Kidney (tissue), 14 donors: ENCODE data around the gene C4BPA. TPM values are rescaled to one million over a fixed set of nuclear protein-coding genes. Genes with fewer than 3 reads are reported as not detected.

Source experiments
- DNase-seq, 5 donors: peaks; one replicate each; pipeline ENCODE4 v3.0.0-alpha.2; 2013 to 2020
- FAIRE-seq: peaks from 2 replicates; lab custom pipeline; 2012; peaks lifted over from hg19 to GRCh38; lab: Jason Lieb, UNC
- H3K27ac ChIP-seq, 2 donors: one replicate each; pipeline ENCODE4 v1.7.0; 2013; ENCODE audit warnings: low read depth in 2 of 2, low read length in 2 of 2, inconsistent platforms in 1 of 2
- H3K27me3 ChIP-seq: one replicate; pipeline ENCODE4 v1.7.1; 2013; ENCODE audit warnings: low read length, inconsistent platforms; ENCODE audit not compliant: control insufficient read depth, insufficient read depth
- H3K36me3 ChIP-seq, 3 donors: one replicate each; pipeline versions ENCODE4 v1.7.0 to v1.7.1; 2013; ENCODE audit warnings: low read length in 3 of 3, control low read depth in 1 of 3, inconsistent platforms in 1 of 3; ENCODE audit not compliant: insufficient read depth in 3 of 3, control insufficient read depth in 2 of 3
- H3K4me1 ChIP-seq, 3 donors: one replicate each; pipeline versions ENCODE4 v1.7.0 to v1.7.1; 2013; ENCODE audit warnings: low read length in 3 of 3, inconsistent platforms in 1 of 3, low read depth in 1 of 3; ENCODE audit not compliant: control insufficient read depth in 2 of 3, insufficient read depth in 2 of 3
- H3K4me3 ChIP-seq, 3 donors: one replicate each; pipeline versions ENCODE4 v1.7.0 to v1.8.1; 2013; ENCODE audit warnings: low read length in 3 of 3, control low read depth in 1 of 3, inconsistent platforms in 1 of 3
- H3K9ac ChIP-seq, 3 donors: one replicate each; pipeline versions ENCODE4 v1.7.0 to v1.7.1; 2013; ENCODE audit warnings: low read length in 3 of 3, control low read depth in 1 of 3, inconsistent platforms in 1 of 3
- H3K9me3 ChIP-seq, 3 donors: one replicate each; pipeline versions ENCODE4 v1.7.0 to v1.7.1; 2013; ENCODE audit warnings: low read length in 3 of 3, control low read depth in 1 of 3, inconsistent platforms in 1 of 3; ENCODE audit not compliant: control insufficient read depth in 2 of 3, insufficient read depth in 1 of 3
- intact Hi-C: fragments of 100-400 bp; cut with DNase I; formaldehyde crosslinking; loops from one replicate; pipeline ENCODE4 v1.11.1; 2022
- polyA plus RNA-seq: library from polyadenylated mRNA; stranded (reverse); fragments of 350-450 nt; fragmentation: Illumina TruSeq; extraction: RNeasy Lipid Tissue Mini Kit (QIAGEN cat#74804); gene quantifications from one replicate; pipeline ENCODE4 v1.2.3, GENCODE V29; 2014; ENCODE audit warnings: low read depth, low replicate concordance; ENCODE audit not compliant: insufficient read depth
- total RNA-seq: library from RNA; stranded (reverse); fragmentation: NEBNext Ultra II Directional; extraction: Animal tissue kit (Norgen Biotek cat#: 25700); gene quantifications from one replicate; pipeline ENCODE4 v1.2.1, GENCODE V29; 2021
- TF ChIP-seq, protein P1 (sequence below): IDR thresholded peaks from 3 replicates; pipeline ENCODE4 v1.5.1; 2012; ENCODE audit warnings: mild to moderate bottlenecking, moderate library complexity, borderline replicate concordance; ENCODE audit not compliant: insufficient read depth; ENCODE audit errors: extremely low read depth
- donor health status: control.
- donor health status: control.
- donor health status: control.
- donor health status: control.
- donor health status: control.
- donor health status: DM: yes; HTN: yes; CAD: no.
- donor health status: Normal renal cell carcinoma (clear cell type).

Gene C4BPA
- total and polyA plus RNA-seq, 2 donors from 2014 or later: 45.7 TPM; not detected in 1

DNA sequence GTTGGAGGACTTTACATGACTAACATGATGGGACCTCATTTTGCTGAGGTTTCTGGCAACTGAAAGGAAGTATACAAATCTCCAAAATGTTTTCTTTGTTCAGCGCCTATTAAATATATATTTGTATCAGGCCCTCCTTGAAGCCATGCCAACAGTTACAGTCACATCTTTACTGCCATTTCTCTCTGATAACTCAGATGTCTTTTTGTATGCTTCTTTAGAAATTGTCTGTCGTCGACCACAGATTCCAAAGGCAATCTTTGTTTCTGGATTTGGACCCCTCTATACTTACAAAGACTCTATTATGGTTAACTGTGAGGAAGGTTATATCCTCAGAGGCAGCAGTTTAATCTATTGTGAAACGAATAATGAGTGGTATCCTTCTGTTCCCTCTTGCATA is 69.4 kb downstream of the C4BPA start:
- H3K4me1 ChIP-seq: no peaks in the 10 kb centered on the region
- FAIRE-seq (no peak), DNase-seq (no peak)
- H3K27me3 ChIP-seq: no peaks in the 10 kb centered on the region
- intact Hi-C loops: no loop called here
- no peaks in the 10 kb centered on the region for H3K9me3 ChIP-seq
- no peak overlapping the region for H3K4me3 ChIP-seq
- H3K9ac ChIP-seq: no peak overlapping the region
- H3K36me3 ChIP-seq: no peaks in the 10 kb centered on the region
- TF ChIP-seq, protein P1, sequence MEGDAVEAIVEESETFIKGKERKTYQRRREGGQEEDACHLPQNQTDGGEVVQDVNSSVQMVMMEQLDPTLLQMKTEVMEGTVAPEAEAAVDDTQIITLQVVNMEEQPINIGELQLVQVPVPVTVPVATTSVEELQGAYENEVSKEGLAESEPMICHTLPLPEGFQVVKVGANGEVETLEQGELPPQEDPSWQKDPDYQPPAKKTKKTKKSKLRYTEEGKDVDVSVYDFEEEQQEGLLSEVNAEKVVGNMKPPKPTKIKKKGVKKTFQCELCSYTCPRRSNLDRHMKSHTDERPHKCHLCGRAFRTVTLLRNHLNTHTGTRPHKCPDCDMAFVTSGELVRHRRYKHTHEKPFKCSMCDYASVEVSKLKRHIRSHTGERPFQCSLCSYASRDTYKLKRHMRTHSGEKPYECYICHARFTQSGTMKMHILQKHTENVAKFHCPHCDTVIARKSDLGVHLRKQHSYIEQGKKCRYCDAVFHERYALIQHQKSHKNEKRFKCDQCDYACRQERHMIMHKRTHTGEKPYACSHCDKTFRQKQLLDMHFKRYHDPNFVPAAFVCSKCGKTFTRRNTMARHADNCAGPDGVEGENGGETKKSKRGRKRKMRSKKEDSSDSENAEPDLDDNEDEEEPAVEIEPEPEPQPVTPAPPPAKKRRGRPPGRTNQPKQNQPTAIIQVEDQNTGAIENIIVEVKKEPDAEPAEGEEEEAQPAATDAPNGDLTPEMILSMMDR: no peak
- H3K27ac ChIP-seq: no peak overlapping the region

DNA sequence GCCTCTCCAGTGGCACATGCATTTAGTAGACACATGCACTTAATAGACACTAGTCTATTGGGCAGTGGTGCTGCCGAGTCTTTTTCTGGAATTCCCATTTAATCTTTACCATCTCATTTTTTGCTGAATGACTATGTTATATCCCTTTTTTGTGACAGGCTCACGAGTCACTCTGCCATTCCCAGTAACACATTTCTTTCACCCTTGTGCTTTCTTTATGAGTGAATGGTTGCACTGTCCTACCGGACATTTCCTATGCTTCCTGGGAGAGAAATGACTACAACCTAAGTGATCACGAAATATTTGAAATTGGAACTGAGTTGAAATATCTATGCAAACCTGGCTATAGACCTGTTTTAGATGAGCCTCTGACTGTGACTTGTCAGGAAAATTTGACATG is 70.9 kb downstream of the C4BPA start:
- Histone ChIP-seq H3K27ac (no peak overlapping the region), H3K4me1 (no peaks in the 10 kb centered on the region), H3K9ac (no peak overlapping the region), H3K4me3 (no peak overlapping the region), H3K9me3 (no peaks in the 10 kb centered on the region), H3K27me3 (no peaks in the 10 kb centered on the region), H3K36me3 (no peaks in the 10 kb centered on the region)
- TF ChIP-seq, protein P1: no peak
- no peak for DNase-seq
- intact Hi-C loops: no loop called here
- no peak for FAIRE-seq

DNA sequence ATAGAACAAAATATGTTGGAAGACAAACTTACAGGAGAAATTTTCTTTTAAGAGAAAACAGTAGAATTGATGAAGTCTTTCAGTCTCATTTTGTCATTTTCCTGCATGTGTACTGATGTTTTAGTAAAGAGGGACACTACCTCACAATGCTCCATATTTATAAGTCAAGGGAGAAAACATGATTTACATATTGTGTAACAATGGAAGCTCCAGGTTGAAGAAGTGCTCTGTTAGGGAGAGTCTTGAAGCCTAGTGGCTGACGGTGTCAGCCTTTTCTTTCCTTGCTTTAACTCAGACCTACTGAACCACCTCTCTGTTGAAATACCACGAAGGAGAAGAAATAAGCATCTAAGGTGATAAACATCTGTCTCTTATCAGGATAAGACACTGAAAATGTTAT is 75.0 kb downstream of the C4BPA start:
- FAIRE-seq (no peak), DNase-seq (no peak)

DNA sequence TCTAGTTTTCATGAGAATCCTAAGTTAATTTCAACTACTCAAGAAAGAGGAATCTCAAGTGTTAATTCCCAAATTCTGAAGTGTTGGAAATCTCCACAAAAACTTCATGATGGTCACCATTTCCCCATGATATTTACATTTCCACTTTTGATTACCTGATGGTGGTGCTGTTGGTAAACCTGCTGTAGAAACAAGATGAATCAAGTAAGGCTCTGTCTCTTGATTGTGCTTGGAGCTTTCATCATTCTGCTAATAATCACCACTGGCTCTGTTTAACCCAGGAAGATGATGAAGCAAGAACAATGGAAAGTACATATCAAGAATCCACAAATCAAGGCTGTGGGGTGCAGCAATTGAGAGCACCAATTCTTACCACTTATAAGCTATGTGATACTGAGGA is 77.8 kb downstream of the C4BPA start:
- Histone ChIP-seq H3K9ac (no peak overlapping the region), H3K4me3 (no peak overlapping the region), H3K27ac (no peak overlapping the region), H3K4me1 (no peaks in the 10 kb centered on the region), H3K27me3 (no peaks in the 10 kb centered on the region), H3K9me3 (no peaks in the 10 kb centered on the region), H3K36me3 (no peaks in the 10 kb centered on the region)
- FAIRE-seq: no peak
- peak in 1 of 5 donors; percentile 4 for DNase-seq
- intact Hi-C loops: no loop called here
- TF ChIP-seq, protein P1: peak; percentile 19

More for the DNA sequence above, 75.0 kb downstream of the C4BPA start:
- Histone ChIP-seq H3K9ac (no peak overlapping the region), H3K4me1 (no peaks in the 10 kb centered on the region), H3K27me3 (no peaks in the 10 kb centered on the region), H3K36me3 (no peaks in the 10 kb centered on the region), H3K9me3 (no peaks in the 10 kb centered on the region), H3K27ac (no peak overlapping the region), H3K4me3 (no peak overlapping the region)
- intact Hi-C loops: no loop called here
- TF ChIP-seq, protein P1: no peak
